H4 (cell line): ENCODE results near the gene TUBE1. TPM values are rescaled to one million over a fixed set of nuclear protein-coding genes. Genes with fewer than 3 reads are reported as not detected.
A peak's percentile ranks its signal among the peaks of the same experiment; 100 is the strongest.

Experiments used
- DNase-seq: peaks from one replicate; pipeline ENCODE4 v3.0.0-alpha.2; 2015; ENCODE audit warnings: low spot score
- total RNA-seq: library from RNA; depleted of rRNA; stranded (reverse); fragments of >200 nt; shearing (Covaris generic); gene quantifications from 2 replicates; pipeline ENCODE4 v1.2.3, GENCODE V29; 2014; rRNA removed

TUBE1 gene
- total RNA-seq, 1 experiment from 2014 or later: 17.2 TPM

- DNase-seq: no peak
Measured at GRCh38 chr6:112034616-112034995, 52.7 kb downstream of the TUBE1 start.

- no peak for DNase-seq
Measured at GRCh38 chr6:112033791-112034615, 53.3 kb downstream of the TUBE1 start.

GRCh38 chr6:112032728-112033127 is 54.6 kb downstream of the TUBE1 start:
- no peak for DNase-seq

- no peak for DNase-seq
Measured at GRCh38 chr6:112031960-112032359, 55.3 kb downstream of the TUBE1 start.

GRCh38 chr6:112030961-112031660 is 56.2 kb downstream of the TUBE1 start:
- no peak for DNase-seq

GRCh38 chr6:112030206-112030960 is 56.9 kb downstream of the TUBE1 start:
- DNase-seq: no peak

- DNase-seq: peak; percentile 46
Measured at GRCh38 chr6:112029045-112029822, 58.0 kb downstream of the TUBE1 start.

GRCh38 chr6:112027942-112028674 is 59.2 kb downstream of the TUBE1 start:
- DNase-seq: no peak

GRCh38 chr6:112026933-112027332 is 60.3 kb downstream of the TUBE1 start:
- DNase-seq: no peak

- DNase-seq: no peak
Measured at GRCh38 chr6:112024464-112024863, 62.8 kb downstream of the TUBE1 start.

GRCh38 chr6:112022749-112023148 is 64.5 kb downstream of the TUBE1 start:
- no peak for DNase-seq

GRCh38 chr6:112021691-112022310 is 65.5 kb downstream of the TUBE1 start:
- DNase-seq: no peak

Other genes starting within 250 kb of the TUBE1 start
- gene FYN, start 214.0 kb downstream of the TUBE1 start, total RNA-seq: 19.9 and 22.8 TPM in 2 replicates
- not detected in 2 replicates for gene CCN6, start 33.4 kb downstream of the TUBE1 start, total RNA-seq
- 6.6 and 14.1 TPM in 2 replicates for gene FAM229B, start 109 bp upstream of the TUBE1 start, total RNA-seq
- gene LAMA4, start 167.1 kb upstream of the TUBE1 start, total RNA-seq: 16.4 and 18.4 TPM in 2 replicates